Measurements from ENCODE around the gene SLC2A10. TPM values are rescaled to one million over a fixed set of nuclear protein-coding genes. Genes with fewer than 3 reads are reported as not detected.

The SLC2A10 gene
- total RNA-seq, 2 donors from 2014 or later = 19.8 to 49.0 TPM

DNA sequence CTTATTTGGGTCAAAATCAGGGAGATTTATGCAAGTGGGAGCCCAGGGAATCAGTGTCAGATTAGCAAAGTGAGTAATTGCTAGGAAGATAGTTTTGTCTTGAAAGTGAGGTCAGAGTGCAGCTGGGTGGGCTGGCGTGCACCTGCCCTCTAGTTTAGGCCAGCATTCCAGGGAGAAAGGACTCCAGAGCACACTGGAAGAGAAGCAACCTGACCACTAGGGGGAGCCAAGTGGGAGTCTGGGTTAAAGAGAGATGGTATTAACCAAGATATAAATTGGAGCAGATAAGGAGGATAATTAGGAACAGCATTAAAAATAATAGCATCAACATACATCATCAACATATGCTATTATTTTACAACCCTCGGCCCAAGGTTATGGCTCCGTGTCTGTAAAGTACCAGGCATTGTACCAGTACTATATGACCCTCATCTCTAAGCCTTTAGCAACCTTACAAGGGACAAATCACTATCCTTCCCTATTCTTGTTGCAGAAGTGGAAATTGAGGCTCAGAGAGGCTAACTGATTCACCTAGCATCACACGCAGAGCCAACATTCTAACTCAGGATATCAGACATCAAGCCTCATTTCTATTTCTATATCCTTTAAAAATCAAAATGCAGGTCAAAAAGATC is 57.8 kb downstream of the SLC2A10 start:
- Histone ChIP-seq H3K4me1 (ENCODE audit: control insufficient read depth in 1 of 2, low read depth in 2 of 2) (no peaks in the 10 kb centered on the region), H3K9me3 (no peaks in the 10 kb centered on the region), H3K27ac (no peak overlapping the region), H3K36me3 (no peaks in the 10 kb centered on the region), H3K4me3 (no peak overlapping the region), H3K27me3 (replicated peaks; ENCODE audit: insufficient read depth) (no peaks in the 10 kb centered on the region)
- ATAC-seq (ENCODE audit: insufficient number of reproducible peaks, low FRiP score, low read depth) = no peak
- TF ChIP-seq, protein P1, sequence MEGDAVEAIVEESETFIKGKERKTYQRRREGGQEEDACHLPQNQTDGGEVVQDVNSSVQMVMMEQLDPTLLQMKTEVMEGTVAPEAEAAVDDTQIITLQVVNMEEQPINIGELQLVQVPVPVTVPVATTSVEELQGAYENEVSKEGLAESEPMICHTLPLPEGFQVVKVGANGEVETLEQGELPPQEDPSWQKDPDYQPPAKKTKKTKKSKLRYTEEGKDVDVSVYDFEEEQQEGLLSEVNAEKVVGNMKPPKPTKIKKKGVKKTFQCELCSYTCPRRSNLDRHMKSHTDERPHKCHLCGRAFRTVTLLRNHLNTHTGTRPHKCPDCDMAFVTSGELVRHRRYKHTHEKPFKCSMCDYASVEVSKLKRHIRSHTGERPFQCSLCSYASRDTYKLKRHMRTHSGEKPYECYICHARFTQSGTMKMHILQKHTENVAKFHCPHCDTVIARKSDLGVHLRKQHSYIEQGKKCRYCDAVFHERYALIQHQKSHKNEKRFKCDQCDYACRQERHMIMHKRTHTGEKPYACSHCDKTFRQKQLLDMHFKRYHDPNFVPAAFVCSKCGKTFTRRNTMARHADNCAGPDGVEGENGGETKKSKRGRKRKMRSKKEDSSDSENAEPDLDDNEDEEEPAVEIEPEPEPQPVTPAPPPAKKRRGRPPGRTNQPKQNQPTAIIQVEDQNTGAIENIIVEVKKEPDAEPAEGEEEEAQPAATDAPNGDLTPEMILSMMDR (IDR thresholded peaks at IDR 0.05) = peak; percentile 34
- DNase-seq (ENCODE audit: low spot score) = no peak

DNA sequence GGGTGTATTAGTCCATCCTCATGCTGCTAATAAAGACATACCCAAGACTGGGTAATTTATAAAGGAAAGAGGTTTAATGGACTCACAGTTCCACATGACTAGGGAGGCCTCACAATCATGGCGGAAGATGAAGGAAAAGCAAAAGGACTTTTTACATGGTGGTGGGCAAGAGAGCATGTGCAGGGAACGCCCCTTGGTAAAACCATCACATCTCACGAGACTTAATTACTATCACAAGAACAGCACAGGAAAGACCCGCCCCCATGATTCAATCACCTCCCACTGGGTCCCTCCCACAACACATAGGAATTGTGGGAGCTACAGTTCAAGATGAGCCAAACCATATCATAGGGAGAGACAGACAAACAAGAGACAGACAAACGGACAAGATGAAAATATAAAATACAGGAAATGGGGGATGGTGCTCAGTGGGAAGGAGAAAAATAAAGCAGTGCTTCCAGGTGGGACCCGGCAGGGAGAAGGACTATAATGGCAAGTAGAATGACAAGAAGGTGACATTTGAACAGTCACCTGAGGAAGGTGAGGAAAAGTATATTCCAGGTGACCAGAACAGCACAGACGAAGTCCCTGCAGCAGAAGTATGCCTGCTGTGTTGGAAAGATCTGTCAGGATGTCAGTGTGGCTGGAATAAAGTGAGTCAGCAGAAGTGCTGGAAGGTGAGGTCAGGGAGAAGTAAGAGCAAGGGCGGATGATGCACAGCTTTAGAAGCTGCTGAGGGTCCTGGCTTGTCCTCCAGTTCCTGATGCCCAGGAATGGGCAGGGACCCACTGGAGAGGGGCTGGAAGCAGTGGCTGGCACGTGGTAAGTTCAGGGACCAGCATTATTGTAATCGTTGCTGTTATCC is 61.1 kb downstream of the SLC2A10 start:
- no peak for DNase-seq (ENCODE audit: low spot score)

GRCh38 chr20:46771195-46771588 is 61.7 kb downstream of the SLC2A10 start:
- no peak for DNase-seq (ENCODE audit: low spot score)
- no peaks in the 10 kb centered on the region for H3K27me3 ChIP-seq (replicated peaks; ENCODE audit: insufficient read depth)
- no peak overlapping the region for H3K4me3 ChIP-seq
- no peaks in the 10 kb centered on the region for H3K9me3 ChIP-seq
- H3K27ac ChIP-seq = no peak overlapping the region
- ATAC-seq (ENCODE audit: insufficient number of reproducible peaks, low FRiP score, low read depth) = no peak
- TF ChIP-seq, protein P1 (IDR thresholded peaks at IDR 0.05) = no peak
- no peaks in the 10 kb centered on the region for H3K4me1 ChIP-seq (ENCODE audit: control insufficient read depth in 1 of 2, low read depth in 2 of 2)
- H3K36me3 ChIP-seq = no peaks in the 10 kb centered on the region

More for the DNA sequence above, 61.1 kb downstream of the SLC2A10 start:
- H3K4me1 ChIP-seq (ENCODE audit: control insufficient read depth in 1 of 2, low read depth in 2 of 2) = no peaks in the 10 kb centered on the region
- H3K4me3 ChIP-seq = no peak overlapping the region
- no peaks in the 10 kb centered on the region for H3K36me3 ChIP-seq
- no peaks in the 10 kb centered on the region for H3K27me3 ChIP-seq (replicated peaks; ENCODE audit: insufficient read depth)
- H3K27ac ChIP-seq = no peak overlapping the region
- no peak for ATAC-seq (ENCODE audit: insufficient number of reproducible peaks, low FRiP score, low read depth)
- TF ChIP-seq, protein P1 (IDR thresholded peaks at IDR 0.05) = no peak
- no peaks in the 10 kb centered on the region for H3K9me3 ChIP-seq

DNA sequence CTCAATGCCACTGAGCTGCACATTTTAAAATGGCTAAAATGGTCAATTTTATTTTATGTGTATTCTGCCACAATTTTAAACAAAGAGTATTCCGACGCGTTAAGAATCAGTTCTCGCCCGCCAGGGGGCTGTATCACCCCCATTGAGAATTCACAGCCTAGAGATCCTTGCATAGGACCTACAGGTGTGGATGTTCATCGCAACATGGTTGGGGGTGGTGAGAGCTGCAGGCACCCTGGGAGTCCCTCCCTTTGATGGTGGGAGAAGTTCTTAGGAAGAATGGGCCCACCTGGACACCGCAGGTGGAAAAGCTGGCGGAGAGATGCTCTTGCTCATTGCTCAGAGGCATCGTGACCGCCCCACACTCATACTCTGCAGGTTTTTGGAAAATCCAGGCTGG is 63.5 kb downstream of the SLC2A10 start:
- H3K36me3 ChIP-seq = no peaks in the 10 kb centered on the region
- no peaks in the 10 kb centered on the region for H3K9me3 ChIP-seq
- H3K4me1 ChIP-seq (ENCODE audit: control insufficient read depth in 1 of 2, low read depth in 2 of 2) = no peaks in the 10 kb centered on the region
- H3K4me3 ChIP-seq = no peak overlapping the region
- H3K27ac ChIP-seq = no peak overlapping the region
- DNase-seq (ENCODE audit: low spot score) (no peak), ATAC-seq (ENCODE audit: insufficient number of reproducible peaks, low FRiP score, low read depth) (no peak)
- no peaks in the 10 kb centered on the region for H3K27me3 ChIP-seq (replicated peaks; ENCODE audit: insufficient read depth)
- TF ChIP-seq, protein P1 (IDR thresholded peaks at IDR 0.05) = no peak

- DNase-seq (ENCODE audit: low spot score) = no peak
- no peaks in the 10 kb centered on the region for H3K4me1 ChIP-seq (ENCODE audit: control insufficient read depth in 1 of 2, low read depth in 2 of 2)
- H3K9me3 ChIP-seq = no peaks in the 10 kb centered on the region
- ATAC-seq (ENCODE audit: insufficient number of reproducible peaks, low FRiP score, low read depth) = no peak
- no peak overlapping the region for H3K4me3 ChIP-seq
- H3K27me3 ChIP-seq (replicated peaks; ENCODE audit: insufficient read depth) = no peaks in the 10 kb centered on the region
- H3K27ac ChIP-seq = no peak overlapping the region
- no peaks in the 10 kb centered on the region for H3K36me3 ChIP-seq
- TF ChIP-seq, protein P1 (IDR thresholded peaks at IDR 0.05) = no peak
Measured at GRCh38 chr20:46773680-46774079, 64.2 kb downstream of the SLC2A10 start.

All from thoracic aorta (tissue), 2 donors.